GM18873 (cell line): ENCODE measurements around the gene RBKS.

Experiments
- ATAC-seq: cut with Tn5 transposase; IDR thresholded peaks from one replicate; pipeline ENCODE4 v1.9.1; 2021; ENCODE audit warnings: mild to moderate bottlenecking, moderate library complexity, moderate number of reproducible peaks; ENCODE audit not compliant: unreplicated experiment, low FRiP score

The RBKS gene

DNA sequence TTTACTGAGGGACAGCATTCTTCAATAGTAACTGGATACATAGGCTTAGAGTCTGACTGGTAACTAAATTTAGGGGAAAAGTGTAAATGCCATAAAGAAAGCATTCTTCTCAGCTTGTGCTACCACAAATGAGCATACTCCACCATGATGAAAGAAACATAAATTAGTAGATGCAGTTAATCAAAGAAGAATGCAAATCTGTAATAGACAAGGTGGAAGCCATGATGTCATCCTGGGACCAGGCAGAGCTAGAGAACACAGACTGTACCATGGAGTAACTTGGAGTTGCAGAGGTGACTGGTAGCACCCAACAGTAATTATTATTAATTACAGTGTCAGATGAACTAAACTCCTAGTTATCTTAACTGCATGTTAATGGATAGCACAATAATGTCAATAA is 51.7 kb downstream of the RBKS start:
- ATAC-seq = no peak

DNA sequence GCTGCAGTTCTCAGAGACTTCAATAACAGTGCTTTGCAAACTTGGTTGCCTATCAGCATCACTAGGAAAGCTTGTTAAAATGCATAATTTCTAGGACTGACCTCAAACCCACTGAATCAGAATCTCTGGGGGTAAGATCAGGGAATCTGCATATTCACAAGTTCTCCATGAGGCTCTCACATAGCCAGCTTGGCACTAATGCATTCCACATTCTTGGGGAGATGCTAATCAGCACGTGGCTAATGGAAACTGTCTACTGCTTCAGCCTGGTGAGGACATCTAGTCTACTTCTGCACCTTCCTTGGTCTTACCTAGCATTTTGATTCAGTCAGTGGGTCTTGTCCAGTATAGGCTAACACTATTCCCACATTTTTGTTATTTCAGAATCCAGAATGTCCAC is 56.3 kb downstream of the RBKS start:
- no peak for ATAC-seq

DNA sequence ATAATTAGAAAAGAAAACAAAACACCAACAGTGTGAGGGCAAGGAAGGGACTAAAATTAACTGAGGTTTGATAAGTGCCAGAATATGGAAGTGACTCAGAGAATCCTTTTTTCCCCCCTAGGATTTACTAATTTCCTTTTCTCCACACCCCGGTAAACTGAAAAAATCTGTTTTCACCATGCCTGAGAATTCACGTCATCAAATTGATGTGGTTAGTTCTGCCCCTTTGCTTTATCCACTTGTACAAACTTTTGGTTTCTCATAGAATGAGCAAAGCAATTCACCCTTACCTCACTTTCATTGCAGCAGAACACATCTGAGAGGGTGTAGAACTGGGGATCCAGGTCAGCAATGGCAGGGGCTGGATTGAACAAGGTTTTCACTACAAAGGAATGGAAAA is 57.8 kb downstream of the RBKS start:
- ATAC-seq = no peak

DNA sequence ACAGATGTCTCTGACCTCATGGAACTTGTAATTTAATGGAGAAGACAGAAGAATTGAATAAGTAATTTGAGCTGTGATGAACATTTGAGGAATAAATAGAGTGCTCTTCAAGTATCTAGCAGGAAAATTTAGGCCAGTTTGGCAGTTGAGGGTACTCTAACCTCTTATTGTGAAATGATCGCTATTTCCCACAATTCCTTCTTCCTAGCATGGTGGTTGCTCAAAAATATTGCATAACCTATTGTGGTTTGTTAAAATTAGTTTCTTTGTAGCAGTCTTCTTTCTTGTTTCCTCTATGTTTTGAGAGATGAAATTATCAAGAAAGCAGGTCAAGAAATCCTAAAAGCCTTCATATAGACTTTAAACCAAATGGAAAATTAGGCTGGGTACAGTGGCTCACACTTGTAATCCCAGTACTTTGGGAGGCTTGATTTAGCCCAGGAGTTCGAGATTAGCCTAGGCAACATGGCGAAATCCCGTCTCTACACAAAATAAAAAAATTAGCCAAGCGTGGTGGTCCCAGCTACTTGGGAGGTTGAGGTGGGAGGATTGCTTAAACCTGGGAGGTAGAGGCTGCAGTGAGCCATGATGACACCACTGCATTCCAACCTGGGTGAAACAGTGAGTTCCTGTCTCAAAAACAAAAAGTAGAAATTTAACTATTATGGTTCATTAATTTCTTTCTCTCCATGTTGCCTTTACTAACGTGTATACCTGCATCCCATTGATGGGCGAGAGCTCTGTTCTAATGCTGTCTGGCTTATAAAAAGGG is 58.7 kb downstream of the RBKS start:
- no peak for ATAC-seq

DNA sequence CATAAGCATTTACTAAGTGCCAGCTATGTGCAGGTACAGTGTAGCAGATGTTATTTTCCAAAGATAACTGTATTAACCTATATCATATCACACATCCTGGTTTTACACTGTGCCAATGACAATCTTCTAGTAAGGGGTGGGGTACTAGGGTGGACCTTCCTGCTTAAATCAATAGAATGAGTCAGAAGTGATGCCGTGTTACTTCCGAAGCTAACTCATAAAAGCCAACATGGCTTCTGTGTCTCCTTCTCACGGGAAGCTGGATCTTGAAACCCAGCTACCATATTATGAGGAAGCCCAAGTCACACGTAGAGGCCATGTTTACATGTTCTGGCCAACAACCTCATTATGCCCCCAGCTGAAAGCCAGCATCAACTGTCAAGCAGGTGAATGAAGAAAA is 59.5 kb downstream of the RBKS start:
- ATAC-seq = no peak

DNA sequence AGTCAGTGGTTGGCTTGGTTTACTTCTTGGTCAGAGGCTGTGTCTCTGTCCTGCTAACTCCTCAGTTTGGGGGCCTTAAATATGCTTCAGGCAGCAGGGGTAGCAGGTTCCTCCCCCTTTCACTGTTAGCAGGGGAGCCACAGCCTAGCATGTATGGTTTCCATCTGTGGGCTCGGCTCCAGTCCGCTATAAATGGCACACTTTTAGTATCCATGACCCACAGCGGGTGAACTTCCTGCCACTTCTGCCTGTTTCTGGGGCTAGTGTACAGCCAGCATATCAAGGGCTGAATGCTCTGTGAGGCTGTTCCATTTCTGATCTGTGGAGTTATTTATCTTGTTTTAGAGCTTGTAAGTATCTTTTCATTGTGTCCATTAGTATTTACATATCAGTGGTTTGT is 60.4 kb downstream of the RBKS start:
- no peak for ATAC-seq

DNA sequence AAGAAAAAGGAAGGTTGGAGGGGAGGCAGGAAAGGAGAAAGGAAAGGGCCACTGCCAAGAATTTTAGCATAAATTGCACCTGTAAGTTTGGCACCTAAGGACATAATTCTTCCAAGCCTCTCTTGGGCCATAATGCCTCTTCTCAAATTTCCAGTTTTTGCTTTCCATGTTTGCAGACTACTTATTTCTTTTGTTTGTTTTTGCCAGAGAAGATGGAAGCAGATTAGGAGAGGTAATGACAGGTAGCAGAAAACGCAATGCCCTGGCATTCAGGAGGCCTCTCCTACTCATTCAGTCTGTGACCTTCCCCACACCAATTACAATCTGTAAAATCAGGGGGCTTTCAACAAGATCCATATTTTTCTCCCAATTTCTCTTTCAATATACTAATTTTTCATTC is 61.9 kb downstream of the RBKS start:
- no peak for ATAC-seq

DNA sequence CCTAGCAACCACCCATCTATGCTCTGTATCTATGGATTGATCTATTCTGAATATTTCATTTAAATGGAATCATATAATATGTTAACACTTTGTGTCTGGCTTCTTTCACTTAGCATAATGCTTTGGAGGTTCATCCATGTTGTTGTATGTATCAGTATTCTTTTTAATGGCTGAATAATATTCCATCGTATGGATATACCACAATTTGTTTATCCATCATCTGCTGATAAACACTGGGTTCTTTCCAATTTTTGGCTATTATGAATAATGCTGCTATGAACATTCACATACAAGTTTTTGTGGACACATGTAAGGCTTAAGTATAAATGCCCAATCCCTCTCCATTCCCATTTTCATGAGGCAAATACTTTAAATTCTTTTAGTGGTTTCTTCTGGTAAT is 65.8 kb downstream of the RBKS start:
- no peak for ATAC-seq

DNA sequence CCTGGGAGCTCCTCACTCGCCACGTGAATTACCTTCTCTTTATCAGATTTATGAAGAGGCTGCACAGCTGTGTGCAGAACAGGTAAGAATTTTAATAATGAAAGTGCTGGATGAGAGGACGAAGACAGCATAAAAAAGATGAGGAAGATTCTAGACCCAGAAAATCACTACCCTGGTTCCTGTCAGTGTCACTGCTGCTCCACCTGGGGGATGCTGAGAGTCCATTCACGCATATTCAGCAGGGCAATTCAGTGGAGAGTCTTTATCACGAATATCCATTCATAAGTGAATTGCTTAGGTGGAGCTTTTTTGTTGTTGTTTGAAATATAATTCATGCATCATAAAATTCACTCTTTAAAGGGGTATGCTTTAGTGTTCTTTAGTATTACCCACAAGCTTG is 66.6 kb downstream of the RBKS start:
- ATAC-seq = no peak

DNA sequence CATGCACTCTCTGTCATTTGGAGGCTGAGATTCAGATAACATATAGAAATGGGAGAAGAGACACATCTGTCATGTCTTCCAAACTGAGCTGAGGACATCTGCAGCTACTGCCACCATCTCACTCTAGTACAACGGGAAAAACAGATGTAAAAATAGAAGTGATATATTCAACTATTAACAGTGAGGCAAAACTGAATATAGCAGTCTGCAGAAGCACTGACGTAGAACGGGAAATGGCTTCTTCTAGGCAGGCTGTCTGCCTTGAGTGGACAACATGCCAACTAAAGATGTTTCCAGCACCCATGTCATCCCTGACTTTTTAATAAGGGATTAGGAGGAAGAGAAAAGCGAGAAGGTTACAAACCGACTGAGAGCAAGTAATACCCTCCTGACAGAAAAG is 67.1 kb downstream of the RBKS start:
- no peak for ATAC-seq

DNA sequence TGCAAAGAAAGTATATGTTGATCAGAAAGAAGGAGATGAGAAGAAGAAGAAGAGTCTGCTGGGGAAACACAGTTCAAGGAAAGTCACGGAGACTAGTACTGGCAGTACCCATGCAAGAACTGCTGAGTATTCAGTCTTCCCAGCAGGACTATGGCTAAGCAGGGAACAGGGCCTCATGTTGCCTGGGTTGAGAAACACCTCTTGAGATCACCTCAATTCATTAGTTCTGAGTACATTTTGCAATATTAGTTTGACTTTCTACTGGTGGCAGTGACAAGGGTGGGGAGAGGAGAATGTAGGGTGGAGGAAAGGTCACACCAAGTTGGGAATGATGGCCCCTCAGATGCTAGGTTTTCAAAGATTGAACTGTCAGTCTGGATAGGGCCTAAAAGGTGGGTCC is 68.1 kb downstream of the RBKS start:
- no peak for ATAC-seq

DNA sequence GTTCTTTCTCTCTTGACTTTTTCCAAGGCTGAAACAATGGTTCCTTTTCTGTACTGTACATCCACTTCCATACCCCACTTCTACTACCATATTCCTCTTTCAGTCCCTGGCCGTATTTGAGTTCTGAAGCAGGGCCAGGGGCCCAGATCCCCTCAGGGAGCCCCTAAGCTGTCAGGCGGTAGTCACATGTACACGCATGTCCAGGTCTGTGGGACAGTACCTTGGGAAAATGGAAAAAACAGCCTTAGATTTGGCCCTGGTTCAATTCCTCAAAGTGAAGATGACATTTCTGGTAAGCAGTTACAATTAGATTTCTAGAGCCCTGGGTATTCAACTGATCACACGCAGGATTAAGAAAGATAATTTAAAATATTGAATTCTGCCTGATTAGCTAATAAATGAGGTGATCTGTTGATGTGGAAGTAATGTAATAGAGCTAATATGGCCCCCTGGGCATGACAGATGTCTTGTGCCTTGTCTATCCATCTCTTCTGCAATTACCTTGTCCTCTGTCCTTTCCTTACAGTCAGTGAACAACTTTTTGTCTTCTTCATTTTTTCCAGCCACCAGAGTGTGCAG is 74.2 kb downstream of the RBKS start:
- ATAC-seq = no peak

DNA sequence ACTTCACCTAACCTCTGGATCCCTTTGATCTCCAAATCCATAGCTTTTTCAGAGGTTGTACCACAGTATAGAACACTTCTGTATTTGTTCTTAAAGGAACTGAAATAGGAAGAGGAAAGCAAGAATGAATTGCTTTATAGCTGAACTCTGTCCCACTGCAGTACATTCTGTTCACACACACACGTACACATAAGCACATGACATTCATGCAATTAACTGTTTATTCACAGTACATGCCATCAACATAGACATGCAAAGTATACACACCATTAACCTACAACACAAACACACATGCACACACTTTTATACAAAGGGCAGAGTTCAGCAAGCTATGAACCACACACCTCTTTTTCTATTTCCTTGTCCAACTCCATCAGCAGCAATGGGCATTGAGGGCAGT is 75.4 kb downstream of the RBKS start:
- ATAC-seq = no peak

DNA sequence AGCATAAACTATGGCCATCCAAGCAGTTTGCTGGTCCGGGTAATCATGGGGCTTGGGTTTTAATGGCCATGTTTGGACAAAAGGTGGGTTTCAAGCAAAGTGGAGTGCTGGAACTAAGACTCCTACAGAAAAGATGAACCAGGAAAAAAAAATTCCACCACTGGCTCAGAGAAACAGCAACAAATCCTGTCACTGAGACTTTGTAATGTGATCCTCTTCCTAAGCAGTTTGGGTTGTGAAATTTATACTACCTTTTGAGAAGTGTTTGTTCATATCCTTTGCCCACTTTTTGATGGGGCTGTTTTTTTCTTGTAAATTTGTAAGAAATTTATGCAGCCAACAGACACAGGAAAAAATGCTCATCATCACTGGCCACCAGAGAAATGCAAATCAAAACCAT is 78.4 kb downstream of the RBKS start:
- ATAC-seq = no peak

DNA sequence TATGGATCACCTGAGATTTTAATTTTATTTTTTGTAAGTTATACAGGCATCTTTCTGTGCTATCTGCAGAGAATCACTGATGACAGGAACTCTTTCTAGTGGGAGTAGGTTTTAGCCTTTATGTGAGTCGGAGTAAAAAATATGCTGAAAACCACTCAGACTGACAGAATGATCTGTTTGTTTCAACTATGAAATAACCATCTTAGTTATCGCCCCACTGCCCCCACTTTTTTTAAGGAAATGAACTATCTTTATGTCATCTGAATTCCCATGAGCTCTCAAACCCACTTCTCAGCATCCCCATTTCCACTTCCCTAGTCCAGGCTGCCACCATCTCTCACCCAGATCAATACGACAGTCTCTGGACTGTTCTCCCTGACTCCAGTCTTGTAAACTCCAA is 79.7 kb downstream of the RBKS start:
- ATAC-seq = no peak

DNA sequence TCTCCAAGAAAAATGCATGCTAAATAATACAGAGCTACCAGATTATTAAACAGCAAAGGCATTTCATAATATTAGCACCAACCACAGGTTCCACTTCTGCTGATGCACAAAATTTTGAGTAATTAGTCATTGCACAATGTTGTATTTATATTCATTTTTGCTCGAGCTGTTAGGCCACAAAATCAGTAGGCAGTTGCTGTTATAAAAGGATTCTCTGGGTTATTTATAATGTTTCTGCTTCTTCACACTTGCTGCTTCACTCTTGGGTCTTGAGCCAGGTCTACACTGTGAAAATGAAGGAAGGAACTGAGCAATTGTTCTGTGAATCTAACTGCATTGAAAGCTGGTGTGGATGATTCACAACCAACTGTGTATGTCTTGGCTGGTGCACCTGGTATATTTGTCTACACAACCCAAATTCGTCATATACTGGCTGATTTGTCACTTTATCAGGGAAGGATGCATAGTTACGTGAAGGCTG is 80.4 kb downstream of the RBKS start:
- ATAC-seq = no peak

DNA sequence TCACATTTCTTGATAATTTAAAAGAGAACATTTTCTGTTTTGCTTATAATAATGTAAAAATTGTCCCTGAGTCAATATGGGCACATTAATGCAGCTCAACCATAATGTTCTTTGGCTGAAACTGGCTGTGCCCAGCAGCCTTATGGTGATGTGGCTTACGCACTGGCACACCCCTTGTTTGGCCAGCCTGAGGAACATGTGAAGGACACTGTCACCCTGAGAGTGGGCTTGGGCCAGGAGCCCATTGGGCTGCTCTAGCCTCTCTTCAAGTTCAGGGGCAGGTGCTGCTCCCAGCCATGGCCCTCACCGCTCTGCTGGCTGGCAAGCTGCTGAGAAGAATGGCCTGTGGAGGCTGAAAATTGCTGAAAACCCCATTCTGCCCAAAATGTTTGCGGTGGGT is 81.2 kb downstream of the RBKS start:
- ATAC-seq = no peak

DNA sequence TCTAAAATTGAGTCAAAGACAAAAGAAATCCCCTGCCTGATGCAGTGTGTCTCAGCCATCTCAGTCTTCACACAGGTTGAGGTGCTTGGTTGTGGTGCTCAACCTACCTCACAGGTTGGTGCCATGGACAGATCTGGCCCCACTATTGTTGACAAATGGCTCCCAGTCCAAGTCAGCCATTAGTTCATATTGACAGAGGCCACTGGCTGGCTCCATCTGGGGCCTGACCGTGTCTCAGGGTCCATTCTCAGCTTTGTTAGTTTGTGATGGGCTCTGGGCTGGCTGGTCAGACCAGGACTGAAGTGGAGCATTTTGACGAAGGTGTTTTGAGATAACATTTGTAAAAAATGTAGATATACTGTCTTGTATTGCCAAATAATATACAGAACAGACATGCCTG is 81.8 kb downstream of the RBKS start:
- no peak for ATAC-seq

DNA sequence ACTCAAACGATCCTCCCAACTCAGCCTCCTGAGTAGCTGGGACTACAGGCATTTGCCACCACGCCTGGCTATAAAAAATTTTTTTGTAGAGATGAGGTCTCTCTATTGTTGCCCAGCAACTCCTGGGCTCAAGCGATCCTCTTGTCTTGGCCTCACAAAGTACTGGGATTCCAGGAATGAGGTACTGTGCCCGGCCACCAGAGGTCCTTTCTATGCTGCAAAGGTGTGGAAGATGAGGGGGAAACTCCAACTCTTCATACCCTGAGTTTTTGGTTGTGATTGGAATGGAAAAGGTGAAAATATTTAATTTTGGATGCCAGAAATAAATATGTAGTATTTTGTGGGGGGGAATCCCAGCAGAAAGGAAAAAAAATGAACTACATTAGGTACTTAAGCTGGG is 82.7 kb downstream of the RBKS start:
- ATAC-seq = no peak

DNA sequence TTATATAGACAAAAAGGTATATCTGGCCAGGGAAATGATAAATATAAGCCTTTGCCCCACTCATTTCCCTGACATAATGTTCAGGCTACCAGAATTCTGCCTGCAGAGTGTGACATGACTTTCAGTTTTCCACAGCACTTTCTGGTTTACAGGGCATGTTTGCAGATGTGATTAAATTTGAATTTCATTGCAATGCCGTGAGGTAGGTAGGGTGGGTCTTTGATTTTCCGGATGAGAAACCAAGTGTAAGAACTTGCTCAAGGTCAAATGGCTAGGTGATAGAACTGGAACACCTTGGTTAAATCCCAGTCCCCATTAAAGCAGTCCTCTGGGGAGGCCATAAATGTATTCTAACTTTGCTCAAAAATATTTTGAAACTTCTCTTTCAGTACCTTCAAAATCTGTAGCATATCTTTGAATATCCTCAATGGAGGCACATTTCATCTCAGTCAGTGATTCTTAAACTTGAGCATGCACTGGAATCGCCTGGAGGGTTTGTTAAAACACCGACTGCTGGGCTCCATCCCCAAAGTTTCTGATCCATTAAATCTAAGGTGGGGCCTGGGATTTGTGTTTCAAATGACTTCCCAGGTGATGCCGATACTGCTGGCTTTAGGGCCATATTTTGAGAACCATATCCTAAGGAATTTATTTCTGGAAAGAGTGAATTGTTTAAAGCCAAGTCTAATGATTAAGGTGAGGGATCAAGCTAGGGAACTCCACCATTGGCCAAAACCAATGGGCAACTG is 83.7 kb downstream of the RBKS start:
- no peak for ATAC-seq

DNA sequence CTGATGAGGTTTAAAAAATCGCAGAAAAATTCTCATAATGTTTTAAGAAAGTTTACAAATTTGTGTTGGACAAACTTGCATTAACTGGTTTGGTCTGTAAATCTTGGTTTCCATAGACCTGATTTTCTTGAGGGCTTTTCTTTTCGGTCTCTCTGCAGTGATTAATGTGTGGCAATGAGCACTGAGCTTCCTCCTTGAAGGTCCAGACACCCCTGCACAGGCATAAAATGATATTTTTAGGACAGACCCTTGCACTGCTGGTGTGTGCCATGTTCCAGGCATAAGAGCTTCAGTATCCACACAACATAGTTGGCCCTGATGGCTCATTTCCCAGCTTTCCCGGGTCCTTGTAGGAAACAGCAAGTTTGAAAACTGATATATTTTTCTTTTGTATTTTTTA is 85.0 kb downstream of the RBKS start:
- ATAC-seq = no peak

DNA sequence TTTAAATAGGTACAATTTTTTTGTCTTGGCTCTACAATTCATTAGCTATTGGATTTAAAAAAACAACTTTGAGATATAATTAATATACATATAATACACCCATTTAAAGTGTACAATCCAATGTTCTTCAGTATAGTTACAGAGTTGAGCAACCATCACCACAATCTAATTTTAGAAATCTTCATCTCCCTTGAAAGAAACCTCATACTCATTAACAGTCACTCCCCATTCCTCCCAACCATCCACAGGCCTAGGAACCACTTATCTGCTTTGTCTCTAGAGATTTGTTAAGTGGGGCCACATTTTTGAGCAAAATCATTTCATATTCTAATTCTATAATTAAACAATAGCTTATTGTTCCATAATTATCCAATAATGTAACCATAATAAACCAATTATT is 86.0 kb downstream of the RBKS start:
- ATAC-seq = no peak
